ENCODE data around the gene PRPF18. TPM values are rescaled to one million over a fixed set of nuclear protein-coding genes. Genes with fewer than 3 reads are reported as not detected.

PRPF18 gene
- total RNA-seq, 1 experiment from 2014 or later = 18.9 TPM

- H3K27me3 ChIP-seq (ENCODE audit: insufficient read depth, low read depth) = no peaks in the 10 kb centered on the region
- H3K79me2 ChIP-seq (ENCODE audit: low read depth) = no peaks in the 10 kb centered on the region
- ChIA-PET POLR2A (ENCODE audit: unreplicated experiment) (no interaction called here), CTCF (no interaction called here)
- no peaks in the 10 kb centered on the region for H3K4me1 ChIP-seq (replicated peaks; ENCODE audit: insufficient read depth)
- no peaks in the 10 kb centered on the region; the same call in 1 of the 2 replicates for H3K36me3 ChIP-seq (ENCODE audit: low read depth)
- H3K9me2 ChIP-seq (ENCODE audit: insufficient read depth) = no peaks in the 10 kb centered on the region
- H3K4me2 ChIP-seq = no peak overlapping the region
- TF ChIP-seq EZH2 (IDR thresholded peaks at IDR 0.05; ENCODE audit: low read depth) (no peak), CTCF (conservative IDR thresholded peaks at IDR 0.05) (no peak)
- no peak overlapping the region for H3K4me3 ChIP-seq
- no peak overlapping the region for H3K27ac ChIP-seq
- H3F3A ChIP-seq (ENCODE audit: insufficient read depth, low read depth) = no peaks in the 10 kb centered on the region
- BruUV-seq (replicated peaks) = no TSS peak
- H4K20me1 ChIP-seq (ENCODE audit: insufficient read depth) = 0 out of 2 replicates have a peak, but pooled peaks cover 2% of the 10 kb centered on the region
- intact Hi-C loops (cut with micrococcal nuclease; ENCODE audit: unreplicated experiment) = no loop called here
- no peaks in the 10 kb centered on the region for H3K9me3 ChIP-seq (ENCODE audit: insufficient read depth, low read depth)
- no peak overlapping the region for H2AFZ ChIP-seq
- no peak for DNase-seq
These were observed 6.8 kb downstream of the PRPF18 start for GRCh38 chr10:13593535-13593934.

GRCh38 chr10:13594641-13595040 is 7.9 kb downstream of the PRPF18 start:
- CTCF ChIA-PET = no interaction called here
- intact Hi-C loops (cut with micrococcal nuclease; ENCODE audit: unreplicated experiment) = no loop called here
- Histone ChIP-seq H3F3A (ENCODE audit: insufficient read depth, low read depth) (no peaks in the 10 kb centered on the region), H3K27me3 (ENCODE audit: insufficient read depth, low read depth) (no peaks in the 10 kb centered on the region), H4K20me1 (ENCODE audit: insufficient read depth) (no peaks in the 10 kb centered on the region), H3K9me3 (ENCODE audit: insufficient read depth, low read depth) (no peaks in the 10 kb centered on the region), H3K4me2 (no peak overlapping the region), H3K79me2 (ENCODE audit: low read depth) (no peaks in the 10 kb centered on the region), H3K36me3 (ENCODE audit: low read depth) (no peaks in the 10 kb centered on the region; the same call in 1 of the 2 replicates), H2AFZ (no peak overlapping the region), H3K4me3 (no peak overlapping the region), H3K9me2 (ENCODE audit: insufficient read depth) (no peaks in the 10 kb centered on the region), H3K4me1 (replicated peaks; ENCODE audit: insufficient read depth) (no peaks in the 10 kb centered on the region), H3K27ac (no peak overlapping the region)
- DNase-seq = no peak
- TF ChIP-seq CTCF (conservative IDR thresholded peaks at IDR 0.05) = no peak
- no peak for TF ChIP-seq EZH2 (IDR thresholded peaks at IDR 0.05; ENCODE audit: low read depth)
- POLR2A ChIA-PET (ENCODE audit: unreplicated experiment) = no interaction called here
- BruUV-seq (replicated peaks) = no TSS peak

GRCh38 chr10:13597909-13598308 is 11.1 kb downstream of the PRPF18 start:
- Histone ChIP-seq H3K9me3 (ENCODE audit: insufficient read depth, low read depth) (no peaks in the 10 kb centered on the region), H3K4me3 (no peak overlapping the region), H3K79me2 (ENCODE audit: low read depth) (no peaks in the 10 kb centered on the region), H3K4me2 (no peak overlapping the region), H3K4me1 (replicated peaks; ENCODE audit: insufficient read depth) (no peaks in the 10 kb centered on the region), H3K9me2 (ENCODE audit: insufficient read depth) (no peaks in the 10 kb centered on the region), H4K20me1 (ENCODE audit: insufficient read depth) (no peaks in the 10 kb centered on the region), H3K36me3 (ENCODE audit: low read depth) (no peaks in the 10 kb centered on the region; the same call in 1 of the 2 replicates), H3F3A (ENCODE audit: insufficient read depth, low read depth) (no peaks in the 10 kb centered on the region), H3K27ac (no peak overlapping the region), H2AFZ (no peak overlapping the region), H3K27me3 (ENCODE audit: insufficient read depth, low read depth) (no peaks in the 10 kb centered on the region)
- intact Hi-C loops (cut with micrococcal nuclease; ENCODE audit: unreplicated experiment) = no loop called here
- ChIA-PET CTCF (no interaction called here), POLR2A (ENCODE audit: unreplicated experiment) (no interaction called here)
- TF ChIP-seq CTCF (conservative IDR thresholded peaks at IDR 0.05) (no peak), EZH2 (IDR thresholded peaks at IDR 0.05; ENCODE audit: low read depth) (no peak)
- no peak for DNase-seq
- no TSS peak for BruUV-seq (replicated peaks)

All from PC-9 (cell line).